HG03039 (cell line): Measurements from ENCODE around the gene IFT122.
"Not testable (repeated sequence)": the region's sequence is repeated elsewhere in the genome, so short reads cannot be mapped to it uniquely, and the experiment has no call there.

Experiments used
- ATAC-seq: cut with Tn5 transposase; IDR thresholded peaks from one replicate; pipeline ENCODE4 v1.9.1; 2021; ENCODE audit warnings: mild to moderate bottlenecking, moderate library complexity; ENCODE audit not compliant: unreplicated experiment

The IFT122 gene

GRCh38 chr3:129473067-129473768 lies 33.2 kb downstream of the IFT122 start:
- no peak for ATAC-seq

GRCh38 chr3:129473769-129474152 lies 33.7 kb downstream of the IFT122 start:
- ATAC-seq, result no peak

GRCh38 chr3:129474984-129475804 lies 35.2 kb downstream of the IFT122 start:
- ATAC-seq, result no peak

GRCh38 chr3:129475863-129476262 lies 35.8 kb downstream of the IFT122 start:
- ATAC-seq, result no peak

GRCh38 chr3:129476586-129476985 lies 36.6 kb downstream of the IFT122 start:
- no peak for ATAC-seq

- ATAC-seq, result not testable (repeated sequence)
These were observed 41.3 kb downstream of the IFT122 start for GRCh38 chr3:129481225-129481765.

DNA sequence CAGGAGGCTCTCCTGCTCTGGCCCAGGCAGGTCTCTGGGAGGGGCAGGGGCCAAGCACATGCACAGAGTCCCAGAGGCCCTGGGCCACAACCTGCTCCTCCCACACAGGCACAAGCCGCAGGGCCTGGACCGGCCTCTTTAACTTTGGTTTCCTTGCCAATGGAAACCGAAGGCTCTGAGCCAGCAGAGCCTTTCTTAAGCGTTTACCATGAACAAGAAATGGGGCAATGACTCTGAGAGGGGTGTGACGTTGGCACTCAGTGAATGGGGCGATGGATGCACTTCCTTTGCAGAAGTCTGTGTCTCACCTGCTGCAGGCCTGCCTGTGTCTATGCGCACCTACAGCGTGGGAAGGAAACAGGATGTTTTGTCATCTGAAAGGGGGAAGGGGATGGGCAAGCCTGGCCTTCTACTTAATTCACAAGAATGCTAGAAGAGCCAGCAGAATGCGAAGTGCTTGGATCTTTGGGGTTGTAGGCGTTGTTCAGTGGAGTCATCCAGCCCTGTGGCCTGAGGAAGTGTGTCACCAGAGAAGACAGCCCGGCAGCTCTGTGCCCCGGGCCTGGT lies 41.8 kb downstream of the IFT122 start:
- no peak for ATAC-seq

GRCh38 chr3:129482721-129483120 lies 42.7 kb downstream of the IFT122 start:
- ATAC-seq, result no peak

- ATAC-seq, result no peak
These were observed 43.8 kb downstream of the IFT122 start for GRCh38 chr3:129483870-129484269.

DNA sequence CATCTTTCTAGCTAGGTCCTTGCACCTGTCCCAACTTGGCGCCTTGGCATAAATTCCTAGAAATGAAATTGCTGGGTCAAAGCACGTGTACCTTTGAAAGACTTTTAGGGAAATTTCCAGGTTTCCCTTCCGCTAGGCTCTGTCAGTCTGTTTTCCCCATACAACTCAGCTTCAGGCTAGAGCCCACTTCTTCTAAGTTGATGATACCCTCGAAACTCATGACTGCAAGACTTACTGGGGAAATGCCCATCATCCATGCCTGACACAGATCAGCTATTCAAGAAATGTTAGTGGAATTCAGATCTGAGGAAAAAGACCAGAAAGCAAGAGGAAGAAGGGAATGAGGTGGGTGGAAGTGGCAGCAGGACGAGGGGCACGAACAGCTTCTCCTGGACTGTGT lies 45.1 kb downstream of the IFT122 start:
- ATAC-seq, result not testable (repeated sequence)

DNA sequence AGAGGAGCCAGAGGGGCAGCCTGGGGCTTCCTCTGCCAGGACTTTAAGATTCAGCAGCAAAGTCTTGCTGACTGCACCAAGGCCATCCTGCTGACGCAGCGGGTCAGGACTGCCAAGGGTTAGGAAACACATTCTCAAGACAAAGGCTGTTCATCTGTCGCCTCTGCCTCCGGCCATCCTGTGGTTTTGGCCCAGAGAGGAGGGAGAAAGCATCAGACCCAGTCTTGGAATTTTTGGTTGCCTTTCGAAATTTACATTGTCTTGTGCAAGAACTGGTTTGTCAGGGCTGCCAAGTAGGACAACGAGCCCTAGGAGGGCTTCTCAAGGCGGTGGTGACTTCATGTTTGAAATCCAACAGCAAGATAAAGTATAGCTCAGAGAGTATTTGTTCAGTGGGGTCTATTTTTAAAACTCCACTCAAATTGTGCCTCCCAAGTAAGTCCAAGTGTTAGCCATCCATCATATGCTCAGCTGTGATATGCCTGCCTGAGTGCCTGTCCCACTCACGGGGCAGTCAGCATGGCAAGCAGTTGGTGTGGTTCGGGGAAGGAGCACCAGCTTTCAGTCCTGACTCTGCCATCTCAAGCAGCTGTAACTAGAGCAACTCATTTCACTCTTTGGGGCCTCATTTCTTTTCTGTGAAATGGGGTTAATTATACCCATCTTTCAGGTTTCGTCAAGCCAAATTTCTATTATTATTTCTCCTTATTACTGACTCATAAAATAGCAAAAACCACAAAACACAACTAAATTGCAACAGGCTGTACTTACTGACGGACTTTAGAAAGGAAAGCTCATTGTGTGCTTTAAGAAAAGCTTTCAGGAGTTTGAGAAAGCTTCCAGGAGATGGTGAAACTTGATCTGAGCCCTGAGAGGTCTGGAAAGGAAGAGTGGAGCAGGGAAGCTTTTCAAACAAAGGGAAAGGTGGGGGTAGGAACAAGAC lies 46.0 kb downstream of the IFT122 start:
- no peak for ATAC-seq

DNA sequence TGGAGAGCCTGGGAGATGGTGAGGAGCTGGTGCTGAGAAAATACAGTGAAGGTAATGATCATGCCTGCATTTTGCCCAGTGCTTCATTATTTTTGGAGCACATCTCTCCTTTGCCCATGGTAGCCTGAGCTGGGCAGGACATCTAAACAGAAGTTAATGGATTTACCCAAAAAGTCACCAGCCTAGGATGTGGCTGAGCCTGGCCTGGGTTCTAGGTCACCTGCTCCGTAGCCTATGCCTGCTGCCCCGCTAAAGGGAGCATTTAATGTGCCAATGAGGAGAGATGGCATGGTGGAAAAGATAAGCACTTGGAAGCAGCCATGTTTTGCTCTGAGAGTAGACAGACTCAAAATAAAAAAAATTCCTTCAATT lies 46.6 kb downstream of the IFT122 start:
- ATAC-seq, result no peak

DNA sequence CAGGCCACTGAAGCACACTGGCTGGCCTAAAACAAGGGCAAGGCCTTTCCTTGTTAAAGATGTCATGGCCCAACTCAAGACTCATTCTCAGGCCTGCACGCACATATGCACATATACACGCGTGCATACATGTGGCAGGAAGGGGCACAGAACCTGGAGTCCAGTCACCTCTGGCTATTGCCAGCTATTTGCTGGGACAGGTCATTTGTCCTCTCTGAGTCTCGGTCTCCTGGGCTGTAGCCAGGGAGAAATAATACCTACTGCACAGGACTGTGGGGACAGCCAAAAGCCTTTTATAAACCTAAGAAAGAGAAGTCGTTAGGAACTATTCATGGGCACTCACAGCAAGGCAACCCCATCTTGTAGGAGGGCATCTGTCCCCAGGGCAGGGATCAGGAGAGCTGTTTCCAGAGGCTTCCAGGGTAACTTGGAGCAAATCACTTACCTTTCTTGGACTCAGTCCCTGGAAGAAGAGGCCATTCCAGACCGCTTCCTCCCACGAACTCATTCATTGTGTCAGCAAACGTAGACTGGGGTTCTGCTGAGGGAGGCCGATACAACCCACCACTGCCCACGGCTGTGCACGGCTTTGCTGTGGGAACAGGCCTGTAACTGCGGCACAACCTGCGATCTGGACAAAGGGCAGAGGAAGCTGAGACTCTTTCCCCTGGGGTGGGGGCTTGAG lies 47.3 kb downstream of the IFT122 start:
- no peak for ATAC-seq

GRCh38 chr3:129487868-129488335 lies 47.9 kb downstream of the IFT122 start:
- ATAC-seq, result not testable (repeated sequence)

DNA sequence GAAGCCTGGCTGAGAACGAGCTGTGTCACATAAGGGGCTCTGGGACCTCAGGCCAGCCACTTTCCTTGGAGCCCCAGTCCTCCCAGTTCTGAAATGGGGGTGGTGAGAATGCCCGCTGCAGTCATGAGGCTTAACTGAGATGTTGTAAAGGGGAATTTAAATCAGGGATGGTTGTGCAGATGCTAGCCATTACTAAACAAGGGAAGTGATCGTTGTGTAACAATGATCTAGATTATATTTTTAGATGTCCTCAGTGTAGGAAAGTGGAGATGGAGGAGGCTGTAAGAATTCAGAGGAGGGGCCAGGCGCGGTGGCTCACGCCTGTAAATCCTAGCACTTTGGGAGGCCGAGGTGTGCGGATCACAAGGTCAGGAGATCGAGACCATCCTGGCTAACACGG lies 49.2 kb downstream of the IFT122 start:
- not testable (repeated sequence) for ATAC-seq

- peak; percentile 68 for ATAC-seq
These were observed 50.2 kb downstream of the IFT122 start for GRCh38 chr3:129490273-129490675.

DNA sequence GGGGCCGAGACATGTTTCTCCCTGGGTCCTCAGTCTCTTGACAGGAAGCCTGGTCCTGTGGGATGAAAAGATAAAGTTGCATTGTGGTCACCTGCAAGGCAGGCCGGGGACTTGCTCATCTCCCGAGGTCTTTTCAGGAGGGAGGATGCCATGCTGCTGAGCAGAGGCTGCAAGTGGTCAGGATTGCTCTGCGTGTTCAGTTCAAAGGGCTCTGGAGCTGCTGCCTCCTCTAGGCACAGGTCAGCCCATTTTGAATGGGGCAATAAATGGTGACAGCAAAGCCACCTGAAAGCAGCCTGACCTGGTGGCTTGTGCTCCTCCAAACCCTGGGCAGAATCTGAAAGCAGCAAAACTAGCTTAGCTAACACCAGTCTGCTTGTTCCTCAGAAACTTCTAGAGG lies 51.1 kb downstream of the IFT122 start:
- not testable (repeated sequence) for ATAC-seq

DNA sequence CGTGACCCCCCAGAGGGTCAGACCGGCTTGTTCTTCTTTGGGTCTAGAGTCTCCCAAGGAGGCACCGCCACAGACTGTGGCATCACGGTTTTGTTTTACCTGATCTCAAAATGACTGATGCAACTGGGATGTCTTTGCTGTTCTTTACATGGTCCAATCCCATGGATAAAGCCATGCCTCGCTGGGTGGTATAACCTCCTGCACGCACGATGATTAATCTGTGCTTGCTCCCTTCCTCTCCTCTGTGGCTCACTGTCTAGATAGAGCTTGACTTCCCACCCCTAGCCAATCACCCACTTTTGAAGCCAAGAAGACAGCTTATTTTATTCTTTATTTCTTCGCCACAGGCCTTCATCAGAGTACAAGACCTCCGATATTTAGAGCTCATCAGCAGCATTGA lies 51.8 kb downstream of the IFT122 start:
- ATAC-seq, result no peak

DNA sequence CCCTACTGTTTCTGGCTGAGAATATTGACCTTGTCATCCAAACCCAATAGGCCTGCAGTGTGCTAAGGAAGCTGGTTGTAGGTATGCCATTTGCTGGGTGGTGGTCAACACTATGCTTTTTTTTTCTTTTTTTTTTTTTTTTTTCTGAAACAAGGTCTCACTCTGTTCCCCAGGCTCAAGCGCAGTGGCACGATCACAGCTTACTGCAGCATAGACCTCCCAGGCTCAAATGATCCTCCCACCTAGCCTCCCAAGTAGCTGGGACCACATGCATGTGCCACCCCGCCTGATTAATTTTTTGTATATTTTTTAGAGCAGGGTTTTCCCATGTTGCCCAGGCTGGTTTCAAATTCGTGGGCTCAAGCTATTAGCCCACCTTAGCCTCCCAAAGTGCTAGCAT lies 52.7 kb downstream of the IFT122 start:
- no peak for ATAC-seq

- no peak for ATAC-seq
These were observed 53.2 kb downstream of the IFT122 start for GRCh38 chr3:129493206-129493605.
